Ovary (tissue), 3 donors: Measurements from ENCODE around the gene RNF175.

Source experiments
- POLR2A ChIP-seq: fragments of 450-650 bp; IDR thresholded peaks from one replicate; pipeline ENCODE4 v1.6.1; 2017; ENCODE audit warnings: antibody characterized with exemption, mild to moderate bottlenecking, moderate library complexity
- TF ChIP-seq, protein P1 (sequence below), 3 donors: fragments of 450-650 bp in 2 of 3; fragments of 200-600 bp in 1 of 3; IDR thresholded peaks; one replicate each; pipeline versions ENCODE4 v1.5.1 to v1.8.0; 2016 to 2022; ENCODE audit warnings: antibody characterized with exemption in 3 of 3, mild to moderate bottlenecking in 1 of 3
- donor health status: DM: no; HTN: no; CAD: no.

DNA sequence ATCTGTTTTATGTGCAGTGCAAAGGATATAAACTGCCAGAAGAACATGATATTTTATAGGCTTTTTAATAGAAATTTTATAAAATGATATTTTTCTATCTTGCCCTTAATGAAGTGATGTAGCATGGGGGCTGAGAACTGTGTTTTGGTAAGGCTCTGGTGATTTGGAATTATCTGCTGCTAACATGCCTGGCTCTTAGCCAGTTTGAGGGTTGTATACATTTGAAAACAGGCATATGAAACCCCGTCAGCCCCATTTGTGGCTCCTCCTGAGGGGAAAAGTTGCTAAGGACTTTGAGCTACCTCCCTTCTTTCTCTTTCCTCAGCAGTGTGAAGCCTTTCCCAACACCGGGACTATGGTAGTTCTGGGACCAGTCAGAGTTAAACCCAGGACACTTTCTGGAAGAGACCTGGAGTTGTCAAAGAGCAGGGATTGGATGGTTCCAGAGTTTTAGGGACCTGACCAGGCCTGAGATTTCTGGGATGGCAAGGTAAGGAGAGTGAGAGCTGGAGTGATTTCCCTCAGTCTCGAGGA is 24.4 kb upstream of the RNF175 start:
- TF ChIP-seq, protein P1, sequence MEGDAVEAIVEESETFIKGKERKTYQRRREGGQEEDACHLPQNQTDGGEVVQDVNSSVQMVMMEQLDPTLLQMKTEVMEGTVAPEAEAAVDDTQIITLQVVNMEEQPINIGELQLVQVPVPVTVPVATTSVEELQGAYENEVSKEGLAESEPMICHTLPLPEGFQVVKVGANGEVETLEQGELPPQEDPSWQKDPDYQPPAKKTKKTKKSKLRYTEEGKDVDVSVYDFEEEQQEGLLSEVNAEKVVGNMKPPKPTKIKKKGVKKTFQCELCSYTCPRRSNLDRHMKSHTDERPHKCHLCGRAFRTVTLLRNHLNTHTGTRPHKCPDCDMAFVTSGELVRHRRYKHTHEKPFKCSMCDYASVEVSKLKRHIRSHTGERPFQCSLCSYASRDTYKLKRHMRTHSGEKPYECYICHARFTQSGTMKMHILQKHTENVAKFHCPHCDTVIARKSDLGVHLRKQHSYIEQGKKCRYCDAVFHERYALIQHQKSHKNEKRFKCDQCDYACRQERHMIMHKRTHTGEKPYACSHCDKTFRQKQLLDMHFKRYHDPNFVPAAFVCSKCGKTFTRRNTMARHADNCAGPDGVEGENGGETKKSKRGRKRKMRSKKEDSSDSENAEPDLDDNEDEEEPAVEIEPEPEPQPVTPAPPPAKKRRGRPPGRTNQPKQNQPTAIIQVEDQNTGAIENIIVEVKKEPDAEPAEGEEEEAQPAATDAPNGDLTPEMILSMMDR (IDR thresholded peaks at IDR 0.05), result no peak
- TF ChIP-seq POLR2A, result no peak
